Parathyroid adenoma (tissue), 2 donors: ENCODE data around the gene KDELR3.
A peak's percentile ranks its signal among the peaks of the same experiment; 100 is the strongest.

Experiments
- H2AFZ ChIP-seq: fragments of 300-600 bp; sonication (generic); one replicate; pipeline ENCODE4 v1.7.0; 2017; ENCODE audit warnings: antibody characterized with exemption, mild to moderate bottlenecking
- H3K27ac ChIP-seq: fragments of 300-600 bp; sonication (generic); one replicate; pipeline ENCODE4 v1.7.0; 2017
- H3K27me3 ChIP-seq: fragments of 300-600 bp; sonication (generic); one replicate; pipeline ENCODE4 v1.7.0; 2017; ENCODE audit warnings: low read length; ENCODE audit not compliant: control insufficient read depth, insufficient read depth
- H3K36me3 ChIP-seq: fragments of 300-600 bp; sonication (generic); one replicate; pipeline ENCODE4 v1.7.0; 2017; ENCODE audit warnings: low read length; ENCODE audit not compliant: control insufficient read depth, insufficient read depth
- H3K4me1 ChIP-seq: fragments of 300-600 bp; sonication (generic); one replicate; pipeline ENCODE4 v1.7.0; 2017; ENCODE audit warnings: control low read depth
- H3K4me2 ChIP-seq: fragments of 300-600 bp; sonication (generic); one replicate; pipeline ENCODE4 v1.7.0; 2017; ENCODE audit warnings: low read length
- H3K4me3 ChIP-seq: fragments of 300-600 bp; sonication (generic); one replicate; pipeline ENCODE4 v1.7.0; 2017; ENCODE audit warnings: low read depth, low read length
- H3K79me2 ChIP-seq: fragments of 300-600 bp; sonication (generic); one replicate; pipeline ENCODE4 v1.7.0; 2017; ENCODE audit warnings: control low read depth
- H3K9ac ChIP-seq: fragments of 300-600 bp; sonication (generic); one replicate; pipeline ENCODE4 v1.7.0; 2017; ENCODE audit warnings: mild to moderate bottlenecking
- H3K9me3 ChIP-seq: fragments of 300-600 bp; sonication (generic); one replicate; pipeline ENCODE4 v1.7.0; 2017; ENCODE audit warnings: low read length; ENCODE audit not compliant: control insufficient read depth
- TF ChIP-seq, protein P1 (sequence below): fragments of 300-600 bp; sonication (generic); IDR thresholded peaks from one replicate; pipeline ENCODE4 v1.7.0; 2017; ENCODE audit warnings: antibody characterized with exemption, mild to moderate bottlenecking
- donor health status: primary hyperparathyroidism.

Gene KDELR3

GRCh38 chr22:38455530-38456271 lies 12.2 kb upstream of the KDELR3 start:
- H3K4me2 ChIP-seq = peak overlapping the region; percentile 72
- no peak overlapping the region for H3K4me3 ChIP-seq
- no peaks in the 10 kb centered on the region for H3K4me1 ChIP-seq
- H3K36me3 ChIP-seq = no peaks in the 10 kb centered on the region
- no peaks in the 10 kb centered on the region for H3K9me3 ChIP-seq
- H3K79me2 ChIP-seq = no peaks in the 10 kb centered on the region
- H2AFZ ChIP-seq = no peak overlapping the region
- H3K9ac ChIP-seq = no peak overlapping the region
- TF ChIP-seq, protein P1, sequence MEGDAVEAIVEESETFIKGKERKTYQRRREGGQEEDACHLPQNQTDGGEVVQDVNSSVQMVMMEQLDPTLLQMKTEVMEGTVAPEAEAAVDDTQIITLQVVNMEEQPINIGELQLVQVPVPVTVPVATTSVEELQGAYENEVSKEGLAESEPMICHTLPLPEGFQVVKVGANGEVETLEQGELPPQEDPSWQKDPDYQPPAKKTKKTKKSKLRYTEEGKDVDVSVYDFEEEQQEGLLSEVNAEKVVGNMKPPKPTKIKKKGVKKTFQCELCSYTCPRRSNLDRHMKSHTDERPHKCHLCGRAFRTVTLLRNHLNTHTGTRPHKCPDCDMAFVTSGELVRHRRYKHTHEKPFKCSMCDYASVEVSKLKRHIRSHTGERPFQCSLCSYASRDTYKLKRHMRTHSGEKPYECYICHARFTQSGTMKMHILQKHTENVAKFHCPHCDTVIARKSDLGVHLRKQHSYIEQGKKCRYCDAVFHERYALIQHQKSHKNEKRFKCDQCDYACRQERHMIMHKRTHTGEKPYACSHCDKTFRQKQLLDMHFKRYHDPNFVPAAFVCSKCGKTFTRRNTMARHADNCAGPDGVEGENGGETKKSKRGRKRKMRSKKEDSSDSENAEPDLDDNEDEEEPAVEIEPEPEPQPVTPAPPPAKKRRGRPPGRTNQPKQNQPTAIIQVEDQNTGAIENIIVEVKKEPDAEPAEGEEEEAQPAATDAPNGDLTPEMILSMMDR = no peak
- H3K27me3 ChIP-seq = no peaks in the 10 kb centered on the region
- no peak overlapping the region for H3K27ac ChIP-seq

DNA sequence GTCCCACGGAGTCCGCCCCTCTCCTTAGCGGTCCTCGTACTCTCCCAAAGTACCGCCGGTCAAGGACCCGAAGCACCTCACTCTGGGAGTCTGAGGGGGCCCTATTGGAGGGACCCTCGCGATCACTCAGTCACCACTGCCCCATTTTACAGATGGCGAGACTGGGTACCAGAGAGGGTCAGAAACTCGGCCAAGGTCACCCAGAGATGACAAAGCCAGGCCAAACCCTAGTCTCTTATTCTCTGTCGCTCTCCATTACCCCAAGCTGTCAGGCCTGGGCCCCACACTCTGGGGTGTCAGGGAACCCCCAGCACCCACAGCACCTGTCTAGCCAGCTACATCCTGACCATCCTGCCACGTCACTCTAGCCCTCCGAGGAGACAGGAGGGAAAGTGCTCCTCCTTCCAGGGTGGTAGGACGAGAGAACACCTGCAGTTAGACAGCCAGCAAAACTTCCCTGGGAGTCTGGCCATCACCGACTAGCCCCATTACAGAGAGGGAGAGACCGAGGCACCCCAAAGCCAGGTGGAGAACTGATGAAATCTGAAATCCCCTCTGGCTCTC lies 11.5 kb upstream of the KDELR3 start:
- Histone ChIP-seq H3K27ac (no peak overlapping the region), H2AFZ (no peak overlapping the region), H3K4me2 (peak overlapping the region; percentile 26), H3K79me2 (no peaks in the 10 kb centered on the region), H3K9ac (no peak overlapping the region), H3K9me3 (no peaks in the 10 kb centered on the region), H3K4me1 (no peaks in the 10 kb centered on the region), H3K36me3 (no peaks in the 10 kb centered on the region), H3K4me3 (no peak overlapping the region), H3K27me3 (no peaks in the 10 kb centered on the region)
- TF ChIP-seq, protein P1 = no peak

DNA sequence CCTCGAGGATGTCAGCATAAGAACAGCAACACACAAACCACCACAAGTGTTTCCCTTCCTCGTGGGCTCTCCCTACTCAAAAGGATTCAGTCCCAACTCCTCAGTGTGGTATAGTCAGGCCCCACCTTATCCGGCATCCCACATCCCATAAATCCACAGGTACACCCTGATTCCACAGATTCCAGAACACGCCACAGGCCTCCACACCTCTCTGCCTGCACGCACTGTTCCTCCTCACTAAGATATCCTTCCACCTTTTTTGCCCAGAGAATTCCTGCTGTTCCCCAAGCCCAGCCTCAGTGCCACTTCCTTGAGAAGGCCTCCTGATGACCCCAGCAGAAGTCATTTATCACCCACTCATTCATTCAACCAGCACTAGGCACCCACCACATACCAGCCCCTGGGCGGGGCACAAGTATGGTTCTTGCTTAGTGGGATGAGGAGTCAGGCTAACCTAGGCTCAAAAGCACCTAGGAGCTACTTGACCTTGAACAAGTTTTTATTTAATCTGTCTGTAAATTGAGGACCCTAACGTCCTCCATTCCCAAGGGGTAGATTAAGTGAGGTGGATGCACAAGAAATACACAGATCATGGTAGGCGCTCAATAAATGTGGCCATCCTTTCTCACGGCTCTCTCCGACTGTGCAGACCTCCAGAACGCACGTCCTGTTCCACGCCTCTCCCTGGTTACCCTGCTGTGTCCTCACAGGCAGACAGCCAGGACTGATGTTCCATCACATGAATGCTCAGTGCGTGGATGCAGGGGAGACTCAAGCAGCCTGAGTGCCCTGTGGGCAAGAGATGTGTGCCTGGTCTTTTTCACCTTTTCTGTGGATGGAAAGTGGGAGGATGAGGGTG lies 10.8 kb upstream of the KDELR3 start:
- Histone ChIP-seq H3K4me2 (no peak overlapping the region), H3K4me3 (no peak overlapping the region), H3K9me3 (no peaks in the 10 kb centered on the region), H2AFZ (no peak overlapping the region), H3K27ac (no peak overlapping the region), H3K4me1 (no peaks in the 10 kb centered on the region), H3K79me2 (no peaks in the 10 kb centered on the region), H3K36me3 (no peaks in the 10 kb centered on the region), H3K27me3 (no peaks in the 10 kb centered on the region), H3K9ac (no peak overlapping the region)
- TF ChIP-seq, protein P1 = no peak

GRCh38 chr22:38460426-38460840 lies 7.5 kb upstream of the KDELR3 start:
- TF ChIP-seq, protein P1 = no peak
- H3K9ac ChIP-seq = no peak overlapping the region

More at GRCh38 chr22:38460426-38460840, 7.5 kb upstream of the KDELR3 start:
- Histone ChIP-seq H3K79me2 (no peaks in the 10 kb centered on the region), H3K27ac (no peak overlapping the region), H3K4me1 (peaks cover 2% of the 10 kb centered on the region), H3K36me3 (no peaks in the 10 kb centered on the region), H3K4me2 (no peak overlapping the region), H3K4me3 (no peak overlapping the region), H2AFZ (no peak overlapping the region), H3K27me3 (no peaks in the 10 kb centered on the region), H3K9me3 (no peaks in the 10 kb centered on the region)
